ENCODE results near the gene ING3.

DNA sequence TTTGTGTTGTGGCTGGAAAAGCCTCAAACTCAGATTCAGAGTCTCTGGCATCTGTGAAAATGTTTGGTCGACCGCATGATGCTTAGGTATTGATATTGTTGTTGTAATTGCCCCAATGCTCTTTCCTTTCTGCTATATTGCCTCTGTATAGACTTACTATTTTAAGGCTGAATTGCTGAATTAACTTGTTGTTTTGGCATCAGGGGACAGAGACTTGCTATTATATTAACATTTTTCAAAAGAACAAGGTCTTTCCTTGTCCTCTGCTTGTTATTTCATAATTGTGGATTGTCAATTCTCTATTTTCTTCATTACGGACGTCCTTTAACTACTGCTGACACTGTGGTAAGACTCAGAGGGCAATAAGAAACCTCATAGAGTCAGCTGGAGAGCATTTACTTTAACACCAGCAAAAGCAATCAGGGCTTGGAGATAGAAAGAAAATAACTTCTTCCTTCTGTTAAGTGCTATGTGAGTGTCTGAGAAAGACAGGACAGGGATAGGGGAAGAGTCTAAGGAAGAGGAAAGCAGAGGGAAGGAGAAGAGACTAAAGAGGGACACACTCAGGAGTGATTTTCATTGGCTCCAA, 55.5 kb downstream of the ING3 start:
- no peak for TF ChIP-seq POLR2AphosphoS5 (IDR thresholded peaks at IDR 0.05; ENCODE audit: low read depth)
- TF ChIP-seq, protein P1, sequence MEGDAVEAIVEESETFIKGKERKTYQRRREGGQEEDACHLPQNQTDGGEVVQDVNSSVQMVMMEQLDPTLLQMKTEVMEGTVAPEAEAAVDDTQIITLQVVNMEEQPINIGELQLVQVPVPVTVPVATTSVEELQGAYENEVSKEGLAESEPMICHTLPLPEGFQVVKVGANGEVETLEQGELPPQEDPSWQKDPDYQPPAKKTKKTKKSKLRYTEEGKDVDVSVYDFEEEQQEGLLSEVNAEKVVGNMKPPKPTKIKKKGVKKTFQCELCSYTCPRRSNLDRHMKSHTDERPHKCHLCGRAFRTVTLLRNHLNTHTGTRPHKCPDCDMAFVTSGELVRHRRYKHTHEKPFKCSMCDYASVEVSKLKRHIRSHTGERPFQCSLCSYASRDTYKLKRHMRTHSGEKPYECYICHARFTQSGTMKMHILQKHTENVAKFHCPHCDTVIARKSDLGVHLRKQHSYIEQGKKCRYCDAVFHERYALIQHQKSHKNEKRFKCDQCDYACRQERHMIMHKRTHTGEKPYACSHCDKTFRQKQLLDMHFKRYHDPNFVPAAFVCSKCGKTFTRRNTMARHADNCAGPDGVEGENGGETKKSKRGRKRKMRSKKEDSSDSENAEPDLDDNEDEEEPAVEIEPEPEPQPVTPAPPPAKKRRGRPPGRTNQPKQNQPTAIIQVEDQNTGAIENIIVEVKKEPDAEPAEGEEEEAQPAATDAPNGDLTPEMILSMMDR (IDR thresholded peaks at IDR 0.05; ENCODE audit: insufficient read depth, low read length), result no peak
